Measurements from ENCODE around the gene HOXA7. TPM values are rescaled to one million over a fixed set of nuclear protein-coding genes. Genes with fewer than 3 reads are reported as not detected.

Gene HOXA7
- total RNA-seq, 1 experiment from 2014 or later, result 0.56 TPM

- H3K9me3 ChIP-seq (ENCODE audit: low read depth, low read length, poor library complexity, severe bottlenecking), result no peaks in the 10 kb centered on the region
- peak overlapping the region; percentile 50 for H3K4me3 ChIP-seq (ENCODE audit: low read depth, low read length, poor library complexity, severe bottlenecking)
- peaks cover 61% of the 10 kb centered on the region for H3K27me3 ChIP-seq (replicated peaks; ENCODE audit: insufficient read depth, low read depth, low read length, poor library complexity)
- H3K36me3 ChIP-seq (ENCODE audit: insufficient read depth, low read length, poor library complexity, severe bottlenecking), result no peaks in the 10 kb centered on the region
- intact Hi-C loops (cut with micrococcal nuclease; ENCODE audit: unreplicated experiment), result loop anchor here (2.0 to 10.0 kb wide), 3 partner anchors 478 to 1266 kb away; no protein-coding TSS in a partner anchor
- H3K4me1 ChIP-seq (ENCODE audit: insufficient read depth, low read length, poor library complexity, severe bottlenecking), result no peaks in the 10 kb centered on the region
- ChIA-PET POLR2A (ENCODE audit: low non-redundant PET) (no interaction called here), CTCF (interaction anchor here (0.6 to 1.7 kb wide), 10 partner anchors 11 to 793 kb away, joined by 3 to 14 read pairs (median 5); partner anchors contain the start of gene HOXA5)
- BruUV-seq (replicated peaks), result no TSS peak
- TF ChIP-seq EZH2 (IDR thresholded peaks at IDR 0.05; ENCODE audit: borderline replicate concordance, low read depth, low read length, poor library complexity, severe bottlenecking), result no peak
- TF ChIP-seq CTCF (conservative IDR thresholded peaks at IDR 0.05; ENCODE audit: low read depth, low read length), result no peak
- no peak overlapping the region for H3K27ac ChIP-seq (ENCODE audit: low read depth, low read length, poor library complexity, severe bottlenecking)
- DNase-seq (ENCODE audit: low spot score), result no peak
Observed at GRCh38 chr7:27161214-27161720, 4.8 kb upstream of the HOXA7 start.

- no peaks in the 10 kb centered on the region for H3K9me3 ChIP-seq (ENCODE audit: low read depth, low read length, poor library complexity, severe bottlenecking)
- H3K27me3 ChIP-seq (replicated peaks; ENCODE audit: insufficient read depth, low read depth, low read length, poor library complexity), result peaks cover 61% of the 10 kb centered on the region
- ChIA-PET POLR2A (ENCODE audit: low non-redundant PET) (no interaction called here), CTCF (interaction anchor here (0.6 to 1.7 kb wide), 10 partner anchors 10 to 792 kb away, joined by 3 to 14 read pairs (median 5); partner anchors contain the start of gene HOXA5)
- H3K4me3 ChIP-seq (ENCODE audit: low read depth, low read length, poor library complexity, severe bottlenecking), result peak overlapping the region; percentile 50
- BruUV-seq (replicated peaks), result no TSS peak
- TF ChIP-seq CTCF (conservative IDR thresholded peaks at IDR 0.05; ENCODE audit: low read depth, low read length) (peak; percentile 96), EZH2 (IDR thresholded peaks at IDR 0.05; ENCODE audit: borderline replicate concordance, low read depth, low read length, poor library complexity, severe bottlenecking) (no peak)
- H3K4me1 ChIP-seq (ENCODE audit: insufficient read depth, low read length, poor library complexity, severe bottlenecking), result peaks cover 4% of the 10 kb centered on the region
- peak; percentile 87 for DNase-seq (ENCODE audit: low spot score)
- no peaks in the 10 kb centered on the region for H3K36me3 ChIP-seq (ENCODE audit: insufficient read depth, low read length, poor library complexity, severe bottlenecking)
- no peak overlapping the region for H3K27ac ChIP-seq (ENCODE audit: low read depth, low read length, poor library complexity, severe bottlenecking)
- intact Hi-C loops (cut with micrococcal nuclease; ENCODE audit: unreplicated experiment), result loop anchor here (2.0 to 10.0 kb wide), 3 partner anchors 478 to 1266 kb away; no protein-coding TSS in a partner anchor
Observed at GRCh38 chr7:27160546-27161213, 4.2 kb upstream of the HOXA7 start.

- ChIA-PET POLR2A (ENCODE audit: low non-redundant PET) (no interaction called here), CTCF (interaction anchor here (1.7 kb wide), 1 partner anchor 478 kb away, joined by 9 read pairs; no protein-coding TSS in a partner anchor)
- no peaks in the 10 kb centered on the region for H3K36me3 ChIP-seq (ENCODE audit: insufficient read depth, low read length, poor library complexity, severe bottlenecking)
- peak overlapping the region; percentile 50 for H3K4me3 ChIP-seq (ENCODE audit: low read depth, low read length, poor library complexity, severe bottlenecking)
- H3K27me3 ChIP-seq (replicated peaks; ENCODE audit: insufficient read depth, low read depth, low read length, poor library complexity), result peaks cover 61% of the 10 kb centered on the region
- H3K27ac ChIP-seq (ENCODE audit: low read depth, low read length, poor library complexity, severe bottlenecking), result no peak overlapping the region
- BruUV-seq (replicated peaks), result no TSS peak
- peaks cover 7% of the 10 kb centered on the region for H3K4me1 ChIP-seq (ENCODE audit: insufficient read depth, low read length, poor library complexity, severe bottlenecking)
- intact Hi-C loops (cut with micrococcal nuclease; ENCODE audit: unreplicated experiment), result loop anchor here (2.0 to 10.0 kb wide), 3 partner anchors 477 to 1265 kb away; no protein-coding TSS in a partner anchor
- no peak for DNase-seq (ENCODE audit: low spot score)
- TF ChIP-seq CTCF (conservative IDR thresholded peaks at IDR 0.05; ENCODE audit: low read depth, low read length), result no peak
- no peak for TF ChIP-seq EZH2 (IDR thresholded peaks at IDR 0.05; ENCODE audit: borderline replicate concordance, low read depth, low read length, poor library complexity, severe bottlenecking)
- H3K9me3 ChIP-seq (ENCODE audit: low read depth, low read length, poor library complexity, severe bottlenecking), result no peaks in the 10 kb centered on the region
Observed at GRCh38 chr7:27160145-27160545, 3.7 kb upstream of the HOXA7 start.

Data from A673 (cell line).